SK-N-SH treated with all-trans-retinoic acid at 6 μM for 48 hours (cell line): ENCODE results near the gene PPM1G.

ENCODE experiments used
- ATAC-seq: fragments of 200-7000 bp; cut with Tn5 transposase; 3 replicates; pipeline ENCODE4 v1.9.1; 2020; ENCODE audit warnings: mild to moderate bottlenecking, moderate library complexity
- BACH2 ChIP-seq: fragments of 250-450 bp; sonication (Bioruptor Pico); IDR thresholded peaks from 2 replicates; pipeline ENCODE4 v1.9.0; 2021; ENCODE audit warnings: mild to moderate bottlenecking, borderline replicate concordance
- CREB5 ChIP-seq: fragments of 250-450 bp; sonication (Bioruptor Pico); IDR thresholded peaks from 2 replicates; pipeline ENCODE4 v1.5.1; 2020; ENCODE audit warnings: low read depth, mild to moderate bottlenecking, moderate library complexity
- CSDC2 ChIP-seq: fragments of 250-450 bp; sonication (Bioruptor Pico); IDR thresholded peaks from 2 replicates; pipeline ENCODE4 v1.5.0; 2020; ENCODE audit warnings: mild to moderate bottlenecking, moderate library complexity
- CSRNP3 ChIP-seq: fragments of 250-450 bp; sonication (Bioruptor Pico); IDR thresholded peaks from 2 replicates; pipeline ENCODE4 v1.5.1; 2021; ENCODE audit warnings: mild to moderate bottlenecking, moderate library complexity
- ESRRG ChIP-seq: fragments of 250-450 bp; sonication (Bioruptor Pico); IDR thresholded peaks from 2 replicates; pipeline ENCODE4 v1.6.1; 2021; ENCODE audit warnings: mild to moderate bottlenecking
- GLIS3 ChIP-seq: fragments of 250-450 bp; sonication (Bioruptor Pico); IDR thresholded peaks from 2 replicates; pipeline ENCODE4 v1.5.0; 2020; ENCODE audit warnings: mild to moderate bottlenecking, moderate library complexity
- OSR1 ChIP-seq: fragments of 250-450 bp; sonication (Bioruptor Pico); IDR thresholded peaks from 2 replicates; pipeline ENCODE4 v1.8.0; 2022; ENCODE audit warnings: moderate library complexity, mild to moderate bottlenecking, inconsistent platforms
- PATZ1 ChIP-seq: fragments of 250-450 bp; sonication (Bioruptor Pico); IDR thresholded peaks from 2 replicates; pipeline ENCODE4 v1.8.0; 2020; ENCODE audit warnings: mild to moderate bottlenecking, moderate library complexity, borderline replicate concordance
- POU6F1 ChIP-seq: fragments of 250-450 bp; sonication (Bioruptor Pico); IDR thresholded peaks from 2 replicates; pipeline ENCODE4 v1.8.0; 2021; ENCODE audit warnings: low read depth, mild to moderate bottlenecking, moderate library complexity, borderline replicate concordance
- PPARA ChIP-seq: fragments of 250-450 bp; sonication (Bioruptor Pico); IDR thresholded peaks from 2 replicates; pipeline ENCODE4 v1.5.0; 2020; ENCODE audit warnings: mild to moderate bottlenecking, borderline replicate concordance
- RARB ChIP-seq: fragments of 250-450 bp; sonication (Bioruptor Pico); IDR thresholded peaks from 2 replicates; pipeline ENCODE4 v1.8.0; 2021; ENCODE audit warnings: mild to moderate bottlenecking, moderate library complexity
- SNAI2 ChIP-seq: fragments of 250-450 bp; sonication (Bioruptor Pico); IDR thresholded peaks from 2 replicates; pipeline ENCODE4 v1.5.0; 2020; ENCODE audit warnings: mild to moderate bottlenecking, moderate library complexity
- TCF4 ChIP-seq: fragments of 250-450 bp; sonication (Bioruptor Pico); IDR thresholded peaks from 2 replicates; pipeline ENCODE4 v1.8.0; 2021; ENCODE audit warnings: mild to moderate bottlenecking, moderate library complexity, borderline replicate concordance
- TOX ChIP-seq: fragments of 250-450 bp; sonication (Bioruptor Pico); IDR thresholded peaks from 2 replicates; pipeline ENCODE4 v1.8.0; 2021; ENCODE audit warnings: mild to moderate bottlenecking, moderate library complexity, borderline replicate concordance
- TSHZ2 ChIP-seq: fragments of 250-450 bp; sonication (Bioruptor Pico); IDR thresholded peaks from 2 replicates; pipeline ENCODE4 v1.5.0; 2020; ENCODE audit warnings: mild to moderate bottlenecking, moderate library complexity
- ZC3H10 ChIP-seq: fragments of 250-450 bp; sonication (Bioruptor Pico); IDR thresholded peaks from 2 replicates; pipeline ENCODE4 v1.5.1; 2021; ENCODE audit warnings: mild to moderate bottlenecking, moderate library complexity
- ZFP3 ChIP-seq: fragments of 250-450 bp; sonication (Bioruptor Pico); IDR thresholded peaks from 2 replicates; pipeline ENCODE4 v1.5.0; 2020; ENCODE audit warnings: mild to moderate bottlenecking, moderate library complexity
- ZFP30 ChIP-seq: fragments of 450-650 bp; formaldehyde crosslinking; IDR thresholded peaks from 2 replicates; pipeline ENCODE4 v1.5.0; 2022; ENCODE audit warnings: mild to moderate bottlenecking, moderate library complexity
- ZNF565 ChIP-seq: fragments of 450-650 bp; formaldehyde crosslinking; conservative IDR thresholded peaks from 2 replicates; pipeline ENCODE4 v1.5.0; 2020; ENCODE audit warnings: low read depth, mild to moderate bottlenecking, moderate library complexity
- ZNF70 ChIP-seq: fragments of 450-650 bp; formaldehyde crosslinking; IDR thresholded peaks from 2 replicates; pipeline ENCODE4 v1.5.0; 2020; ENCODE audit warnings: mild to moderate bottlenecking, moderate library complexity
- ZNF8 ChIP-seq: fragments of 450-650 bp; formaldehyde crosslinking; IDR thresholded peaks from 2 replicates; pipeline ENCODE4 v1.5.0; 2020; ENCODE audit warnings: mild to moderate bottlenecking, moderate library complexity

PPM1G gene

GRCh38 chr2:27351802-27352598 lies 57.4 kb downstream of the PPM1G start:
- ATAC-seq: no peak
- TF ChIP-seq BACH2 (CRISPR knock-in tag) (no peak), TSHZ2 (CRISPR knock-in tag) (no peak), POU6F1 (no peak), PATZ1 (CRISPR knock-in tag) (no peak), ZNF565 (CRISPR knock-in tag) (no peak), GLIS3 (CRISPR knock-in tag) (no peak), CREB5 (no peak), ZFP3 (no peak), PPARA (CRISPR knock-in tag) (no peak), RARB (no peak), SNAI2 (no peak), ESRRG (CRISPR knock-in tag) (no peak), ZNF70 (CRISPR knock-in tag) (no peak), ZC3H10 (CRISPR knock-in tag) (no peak), ZFP30 (CRISPR knock-in tag) (no peak), TCF4 (CRISPR knock-in tag) (no peak), CSDC2 (CRISPR knock-in tag) (no peak), TOX (CRISPR knock-in tag) (no peak), OSR1 (CRISPR knock-in tag) (no peak), ZNF8 (CRISPR knock-in tag) (no peak)

- TF ChIP-seq CSDC2 (CRISPR knock-in tag): no peak
- TF ChIP-seq ESRRG (CRISPR knock-in tag): no peak
- TF ChIP-seq SNAI2: no peak
- ATAC-seq: no peak
These were observed 59.2 kb downstream of the PPM1G start for GRCh38 chr2:27350106-27350693.

GRCh38 chr2:27347641-27348040 lies 61.8 kb downstream of the PPM1G start:
- TF ChIP-seq CSRNP3: no peak
- no peak for TF ChIP-seq TOX (CRISPR knock-in tag)
- TF ChIP-seq TSHZ2 (CRISPR knock-in tag): no peak
- no peak for TF ChIP-seq RARB
- ATAC-seq: no peak
